Heart right ventricle (tissue), 16 donors: ENCODE measurements around the gene BRCA1. TPM values are rescaled to one million over a fixed set of nuclear protein-coding genes. Genes with fewer than 3 reads are reported as not detected.

Experiments used
- ATAC-seq, 8 donors: fragments of 200-7000 bp; cut with Tn5 transposase; one replicate each; pipeline ENCODE4 v1.9.1; 2020; ENCODE audit warnings: mild to moderate bottlenecking in 8 of 8, moderate library complexity in 8 of 8, moderate number of reproducible peaks in 1 of 8
- DNase-seq, 2 donors: peaks; one replicate each; pipeline ENCODE4 v3.0.0-alpha.2; 2020
- H3K27ac ChIP-seq, 10 donors: fragments of 200-600 bp; sonication (generic) in 2 of 10; one replicate each; pipeline versions ENCODE4 v1.5.0 to v1.8.0; 2020 to 2022; ENCODE audit warnings: mild to moderate bottlenecking in 3 of 10
- H3K27me3 ChIP-seq, 7 donors: fragments of 200-600 bp; one replicate each; pipeline ENCODE4 v1.8.0; 2021 to 2022; ENCODE audit warnings: mild to moderate bottlenecking in 2 of 7
- H3K36me3 ChIP-seq, 9 donors: fragments of 200-600 bp; sonication (generic) in 1 of 9; one replicate each; pipeline versions ENCODE4 v1.5.0 to v1.8.0; 2020 to 2022; ENCODE audit warnings: mild to moderate bottlenecking in 2 of 9
- H3K4me1 ChIP-seq, 9 donors: fragments of 200-600 bp; sonication (generic) in 1 of 9; one replicate each; pipeline versions ENCODE4 v1.5.0 to v1.8.0; 2020 to 2022; ENCODE audit warnings: mild to moderate bottlenecking in 4 of 9
- H3K4me3 ChIP-seq, 10 donors: fragments of 200-600 bp; sonication (generic) in 2 of 10; one replicate each; pipeline versions ENCODE4 v1.5.0 to v1.8.0; 2020 to 2022; ENCODE audit warnings: mild to moderate bottlenecking in 7 of 10, moderate library complexity in 2 of 10
- H3K9me3 ChIP-seq, 11 donors: fragments of 200-600 bp in 10 of 11; sonication (generic) in 2 of 11; one replicate each; pipeline versions ENCODE4 v1.5.0 to v1.8.0; 2013 to 2022; ENCODE audit warnings: mild to moderate bottlenecking in 2 of 11, control low read depth in 1 of 11, moderate library complexity in 1 of 11
- WGBS, 2 donors: extraction: QIAGEN DNeasy Blood & Tissue Kit; methylation state at CpG; one replicate each; pipeline ENCODE4 v1.1.7; 2013; ENCODE audit warnings: inconsistent platforms in 1 of 2; 5-methylcytosine and 5-hydroxymethylcytosine counted together
- intact Hi-C, 10 donors: fragments of 100-400 bp; cut with DNase I; formaldehyde crosslinking; loops; one replicate each; pipeline versions ENCODE4 v1.11.1 to v1.14.2; 2022
- polyA plus RNA-seq, 2 donors: library from polyadenylated mRNA; stranded (reverse); fragments of 200-250 nt; gene quantifications; one replicate each; pipeline ENCODE4 v1.2.3, GENCODE V29; 2013
- total RNA-seq, 10 donors: library from RNA; stranded (reverse); fragmentation: NEBNext Ultra II Directional in 3 of 10; extraction: Animal tissue kit (Norgen Biotek cat#: 25700) in 3 of 10; gene quantifications; one replicate each; pipeline versions ENCODE4 v1.2.1 to v1.2.4, GENCODE V29; 2021 to 2023
- TF ChIP-seq, protein P1 (sequence below), 9 donors: fragments of 200-600 bp; sonication (generic) in 2 of 9; IDR thresholded peaks; one replicate each; pipeline versions ENCODE4 v1.5.0 to v1.8.0; 2021 to 2022; ENCODE audit warnings: antibody characterized with exemption in 9 of 9, mild to moderate bottlenecking in 5 of 9, moderate library complexity in 1 of 9
- donor health status: Arrhythmogenic right ventricular cardiomyopathy.
- donor health status: ischemic (EF 13 %, LVEDD 7.1; RV severe dilation, severe dysfunction).
- donor health status: healthy with polysubstance abuse.
- donor health status: DM: no; HTN: yes; CAD: no.
- donor health status: DM: no; HTN: no; CAD: no.
- donor health status: ischemic (EF 25% LVEDD 6.9; RV normal size, moderate dysfunction).
- donor health status: ischemic (EF 25% LVEDD 5.7; RV mildly dilated, moderate dysfunction).
- donor health status: healthy.
- donor health status: DM: yes; HTN: yes; CAD: no.
- donor health status: Ischemic cardiomyopathy.
- donor health status: ischemic (EF 35%, LVEDD 5.7; RV mildly dilated, moderate dysfunction).
- donor health status: nonischemic (EF 11% LVEDD 7.7; RV severe dilation, severe dysfunction).
- donor health status: DM: yes; HTN: yes; CAD: no.
- donor health status: PGD.
- donor health status: ischemic (EF 29% LVEDD 5.4; RV normal size, mild dysfunction).
- donor health status: nonischemic (EF 23%, LVEDD 6.1; RV moderate dilation, normal function).

The BRCA1 gene
- total and polyA plus RNA-seq, 12 donors = 2.2 to 12.0 (median 7.9) TPM

DNA sequence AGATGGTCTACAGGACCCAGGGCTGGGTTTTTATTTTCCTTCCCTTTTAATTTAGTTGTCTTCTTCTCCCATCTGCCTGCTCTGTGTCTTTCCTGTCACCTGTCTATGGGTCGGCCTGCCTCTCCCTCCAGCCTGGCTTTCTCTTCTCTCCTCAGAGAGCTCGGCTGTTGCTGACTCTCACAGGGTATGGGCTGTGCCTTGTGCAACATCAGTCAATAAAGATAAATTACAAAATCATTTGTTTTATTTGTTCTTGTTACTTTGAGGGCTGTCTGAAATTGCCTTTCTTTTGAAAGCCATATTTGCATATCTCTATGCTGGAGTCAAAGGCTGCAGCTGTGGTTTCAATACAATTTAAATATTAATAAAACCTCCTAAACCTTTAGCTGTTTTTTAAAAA, 84.5 kb downstream of the BRCA1 start:
- H3K27ac ChIP-seq = no peak overlapping the region
- no peak for ATAC-seq
- H3K4me1 ChIP-seq = no peaks in the 10 kb centered on the region
- intact Hi-C loops = no loop called here
- WGBS, 2 donors = 84 to 100% methylated on average over 2 of the region's 2 CpGs
- DNase-seq = no peak
- no peaks in the 10 kb centered on the region for H3K9me3 ChIP-seq
- H3K36me3 ChIP-seq = peaks cover 0 to 12% (median 0%) of the 10 kb centered on the region in 9 donors
- TF ChIP-seq, protein P1, sequence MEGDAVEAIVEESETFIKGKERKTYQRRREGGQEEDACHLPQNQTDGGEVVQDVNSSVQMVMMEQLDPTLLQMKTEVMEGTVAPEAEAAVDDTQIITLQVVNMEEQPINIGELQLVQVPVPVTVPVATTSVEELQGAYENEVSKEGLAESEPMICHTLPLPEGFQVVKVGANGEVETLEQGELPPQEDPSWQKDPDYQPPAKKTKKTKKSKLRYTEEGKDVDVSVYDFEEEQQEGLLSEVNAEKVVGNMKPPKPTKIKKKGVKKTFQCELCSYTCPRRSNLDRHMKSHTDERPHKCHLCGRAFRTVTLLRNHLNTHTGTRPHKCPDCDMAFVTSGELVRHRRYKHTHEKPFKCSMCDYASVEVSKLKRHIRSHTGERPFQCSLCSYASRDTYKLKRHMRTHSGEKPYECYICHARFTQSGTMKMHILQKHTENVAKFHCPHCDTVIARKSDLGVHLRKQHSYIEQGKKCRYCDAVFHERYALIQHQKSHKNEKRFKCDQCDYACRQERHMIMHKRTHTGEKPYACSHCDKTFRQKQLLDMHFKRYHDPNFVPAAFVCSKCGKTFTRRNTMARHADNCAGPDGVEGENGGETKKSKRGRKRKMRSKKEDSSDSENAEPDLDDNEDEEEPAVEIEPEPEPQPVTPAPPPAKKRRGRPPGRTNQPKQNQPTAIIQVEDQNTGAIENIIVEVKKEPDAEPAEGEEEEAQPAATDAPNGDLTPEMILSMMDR (IDR thresholded peaks at IDR 0.05) = no peak
- H3K27me3 ChIP-seq = no peaks in the 10 kb centered on the region
- no peak overlapping the region for H3K4me3 ChIP-seq

DNA sequence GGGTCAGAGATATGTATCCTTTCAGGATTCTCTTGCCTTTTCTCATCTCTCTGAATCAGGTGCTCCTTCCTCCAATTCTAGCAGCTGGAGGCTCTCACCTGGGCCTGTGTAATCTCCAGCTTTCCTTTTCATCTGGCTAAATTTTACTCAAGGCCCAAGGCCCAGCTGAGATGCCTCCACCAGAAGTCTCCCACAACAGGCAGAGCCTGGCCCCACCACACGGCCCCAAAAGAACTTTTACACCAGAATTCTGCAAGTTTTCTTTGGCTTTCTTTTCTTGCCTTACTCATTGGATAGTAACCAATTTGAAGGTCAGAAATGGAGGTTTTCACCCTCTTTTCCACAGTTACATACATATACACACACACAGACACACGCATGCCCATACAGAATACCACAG, 85.5 kb downstream of the BRCA1 start:
- Histone ChIP-seq H3K27me3 (no peaks in the 10 kb centered on the region), H3K4me3 (no peak overlapping the region), H3K9me3 (no peaks in the 10 kb centered on the region), H3K36me3 (peaks cover 0 to 4% (median 0%) of the 10 kb centered on the region in 9 donors), H3K4me1 (no peaks in the 10 kb centered on the region), H3K27ac (no peak overlapping the region)
- intact Hi-C loops = loop anchor here in 2 of 10 donors (10.0 kb wide), 2 partner anchors 75 to 305 kb away; no protein-coding TSS in a partner anchor
- no peak for DNase-seq
- TF ChIP-seq, protein P1 (IDR thresholded peaks at IDR 0.05) = no peak
- ATAC-seq = no peak
- WGBS, 2 donors = 92 to 93% methylated on average over 2 of the region's 2 CpGs

DNA sequence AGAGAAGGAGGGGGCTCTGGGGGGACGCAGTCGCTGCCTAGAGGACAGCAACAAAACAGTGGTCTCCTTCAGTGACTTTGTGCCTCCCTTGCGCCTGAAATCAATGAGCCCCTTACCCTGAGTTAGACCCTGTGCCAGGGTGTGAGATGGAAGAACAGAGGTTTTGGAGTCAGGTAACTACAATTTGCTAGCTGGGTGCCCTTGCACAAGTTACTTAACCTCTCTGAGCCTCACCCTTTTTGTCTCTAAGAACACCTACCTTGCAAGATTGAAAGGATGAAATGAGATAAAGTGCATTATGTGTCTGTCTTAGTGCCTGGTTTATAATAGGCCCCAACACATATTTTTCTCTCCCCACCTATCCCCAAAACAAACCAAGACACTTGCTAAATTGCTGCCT, 90.3 kb downstream of the BRCA1 start:
- no peak for ATAC-seq
- Histone ChIP-seq H3K36me3 (no peaks in the 10 kb centered on the region), H3K27me3 (no peaks in the 10 kb centered on the region), H3K4me1 (no peaks in the 10 kb centered on the region), H3K27ac (no peak overlapping the region), H3K4me3 (no peak overlapping the region), H3K9me3 (no peaks in the 10 kb centered on the region)
- WGBS, 2 donors = 85 to 95% methylated on average over 3 of the region's 3 CpGs
- intact Hi-C loops = loop anchor here in 2 of 10 donors (10.0 kb wide), 2 partner anchors 80 to 310 kb away; no protein-coding TSS in a partner anchor
- TF ChIP-seq, protein P1 (IDR thresholded peaks at IDR 0.05) = no peak
- DNase-seq = no peak

DNA sequence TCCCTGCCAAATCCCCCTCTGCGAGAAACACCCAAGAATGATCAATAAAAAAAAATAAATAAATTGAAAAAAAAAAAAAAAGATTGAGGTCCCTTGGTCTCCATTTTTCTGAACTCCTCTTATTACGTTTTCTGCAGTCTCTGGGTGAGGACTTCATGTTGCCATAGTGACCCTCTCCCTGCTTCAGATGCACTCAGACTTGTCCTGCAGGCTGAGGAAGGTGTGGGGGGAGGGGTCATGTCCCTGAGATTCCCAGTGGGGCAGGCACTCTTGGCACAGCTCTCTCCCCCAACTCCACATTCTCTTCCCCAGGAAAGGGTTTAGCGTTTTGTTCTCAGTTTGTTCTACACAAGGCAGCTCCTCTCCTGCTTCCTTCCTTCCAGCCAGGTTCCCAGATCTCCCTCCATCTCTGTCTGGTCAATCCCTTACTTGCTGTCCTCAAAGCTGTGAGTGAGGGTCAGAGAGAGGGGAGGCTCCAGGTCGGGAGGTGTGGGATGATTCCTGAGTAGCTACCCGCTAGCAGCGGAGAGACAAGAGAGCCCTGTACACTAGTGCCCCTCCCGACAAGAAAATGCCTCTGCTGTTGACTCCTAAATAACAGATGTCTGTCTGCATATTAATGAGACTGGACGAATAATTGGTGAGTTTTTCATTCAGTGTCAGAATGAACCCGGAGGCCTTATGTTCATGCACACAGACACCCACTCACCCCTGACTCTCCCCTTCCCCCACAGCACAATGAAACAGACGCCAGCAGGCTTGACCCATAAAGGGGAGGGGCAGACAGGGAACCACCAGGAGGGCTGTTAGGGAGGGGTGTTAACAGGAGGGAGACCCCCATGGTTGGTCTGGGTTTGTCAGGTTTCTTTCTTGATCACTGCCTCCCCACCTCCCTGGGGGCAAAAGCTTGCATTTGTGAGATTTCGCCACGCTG, 90.9 kb downstream of the BRCA1 start:
- TF ChIP-seq, protein P1 (IDR thresholded peaks at IDR 0.05) = no peak
- intact Hi-C loops = loop anchor here in 2 of 10 donors (10.0 kb wide), 2 partner anchors 81 to 311 kb away; no protein-coding TSS in a partner anchor
- DNase-seq (no peak), ATAC-seq (no peak)
- no peaks in the 10 kb centered on the region for H3K27me3 ChIP-seq
- H3K36me3 ChIP-seq = no peaks in the 10 kb centered on the region
- no peaks in the 10 kb centered on the region for H3K9me3 ChIP-seq
- 52 to 55% methylated on average over 12 of the region's 12 CpGs for WGBS, 2 donors
- no peaks in the 10 kb centered on the region for H3K4me1 ChIP-seq
- no peak overlapping the region for H3K4me3 ChIP-seq
- H3K27ac ChIP-seq = no peak overlapping the region
